Stimulated activated CD4-positive, alpha-beta T cell treated with anti-CD3 and anti-CD28 coated beads, Interleukin-2, amount 100 ng/mL, for 48 hours (primary cell): Measurements from ENCODE around the gene FFAR2.
"Not testable (repeated sequence)": the region's sequence is repeated elsewhere in the genome, so short reads cannot be mapped to it uniquely, and the experiment has no call there.

Source experiments
- DNase-seq, 2 donors: peaks; one replicate each; pipeline ENCODE4 v3.0.0-alpha.2; 2020

The FFAR2 gene

GRCh38 chr19:35458192-35458591 is 10.1 kb downstream of the FFAR2 start:
- DNase-seq: no peak

GRCh38 chr19:35458731-35459391 is 10.8 kb downstream of the FFAR2 start:
- DNase-seq: no peak

DNA sequence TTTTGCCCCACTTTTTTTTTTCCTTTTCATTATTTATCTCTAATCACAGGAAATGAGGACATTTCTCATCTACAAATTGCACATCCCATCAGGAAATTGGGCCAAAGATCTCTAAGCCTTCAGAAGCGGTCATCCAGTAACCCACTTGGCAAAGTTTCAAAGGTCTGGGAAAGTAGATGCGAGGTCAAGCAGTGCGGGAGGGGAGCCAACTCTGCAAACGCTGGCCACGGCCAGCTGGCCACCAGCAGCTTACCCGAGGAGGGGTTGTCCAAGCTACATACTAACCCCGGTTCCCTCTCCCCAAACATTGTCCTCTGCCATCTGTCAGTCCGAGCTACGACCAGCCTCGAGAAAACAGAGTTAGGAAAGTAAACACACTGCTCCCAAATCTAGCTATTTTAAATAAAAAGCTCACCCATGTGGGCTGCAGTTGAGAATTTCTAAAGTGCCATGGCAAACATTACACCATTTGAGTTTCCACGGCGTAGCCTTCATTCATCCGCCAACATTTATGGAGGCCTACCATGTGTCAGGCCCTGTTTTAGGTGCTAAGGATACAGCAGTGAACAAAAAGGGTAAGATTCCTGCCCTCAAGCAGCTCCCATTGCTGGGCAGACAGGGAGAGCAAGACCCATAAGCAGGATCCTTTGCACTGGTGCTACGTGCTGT is 11.5 kb downstream of the FFAR2 start:
- no peak for DNase-seq

DNA sequence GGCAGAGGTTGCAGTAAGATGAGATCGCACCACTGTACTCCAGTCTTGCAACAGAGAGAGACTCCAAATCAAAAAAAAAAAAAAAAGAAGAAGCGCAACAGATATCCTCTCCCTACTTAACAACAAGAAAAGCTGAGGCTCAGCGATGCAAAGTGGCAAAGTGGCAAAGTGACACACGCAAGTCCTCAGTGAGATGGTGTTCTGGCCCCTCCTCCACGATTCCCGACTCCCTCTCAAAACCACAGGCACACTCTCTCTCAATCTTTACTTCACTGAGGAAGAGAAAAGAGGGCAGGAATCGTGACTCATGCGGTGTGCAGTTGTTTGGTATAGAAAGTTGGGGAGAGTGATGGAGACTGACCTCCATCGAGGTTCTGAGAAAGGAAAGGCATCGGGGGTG is 12.6 kb downstream of the FFAR2 start:
- no peak for DNase-seq

DNA sequence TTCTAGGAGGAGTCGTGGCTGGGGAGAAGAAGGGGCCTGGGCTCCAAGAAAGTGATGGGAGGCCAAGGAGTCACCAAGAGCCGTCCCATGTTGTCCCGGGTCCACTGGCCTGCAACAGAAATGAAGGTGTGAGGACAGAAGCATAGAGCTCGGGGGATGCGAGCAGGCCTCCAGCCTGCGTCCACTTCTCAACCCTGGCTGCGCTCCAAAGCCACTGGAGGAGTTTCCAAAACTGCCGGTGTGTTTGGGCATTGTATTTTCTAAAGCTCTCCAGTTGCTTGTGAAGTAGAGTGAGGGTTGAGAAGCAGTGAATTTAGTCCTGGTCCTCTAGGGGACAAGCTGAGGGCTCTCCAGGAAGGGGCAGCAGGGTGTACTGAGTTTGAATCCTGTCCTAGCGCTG is 13.0 kb downstream of the FFAR2 start:
- no peak for DNase-seq

- DNase-seq: not testable (repeated sequence)
These were observed 13.7 kb downstream of the FFAR2 start for GRCh38 chr19:35461788-35462187.

DNA sequence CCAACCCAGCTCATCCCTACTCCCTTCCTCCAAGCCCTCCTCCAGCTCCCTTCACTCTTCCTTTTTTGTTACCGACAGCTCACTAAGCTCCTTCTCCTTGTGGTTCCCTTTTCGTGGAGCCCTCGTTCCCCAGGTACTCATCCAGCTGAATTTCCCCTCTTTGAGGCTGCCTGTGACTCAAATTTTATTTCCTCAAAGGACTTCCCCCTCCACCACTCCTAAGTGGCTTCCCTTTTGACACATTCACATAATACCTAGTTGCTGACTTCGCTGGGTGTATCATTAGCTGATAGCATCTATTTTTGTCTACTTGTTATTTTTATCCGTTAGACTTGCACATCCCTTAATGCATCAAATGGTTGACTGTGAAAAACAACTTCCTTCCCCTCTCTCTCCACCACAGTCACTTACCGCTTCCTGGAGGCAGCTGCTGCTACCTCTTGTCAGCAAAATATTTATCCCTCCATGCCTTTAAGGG is 14.5 kb downstream of the FFAR2 start:
- DNase-seq: no peak

GRCh38 chr19:35462956-35463355 is 14.9 kb downstream of the FFAR2 start:
- not testable (repeated sequence) for DNase-seq

DNA sequence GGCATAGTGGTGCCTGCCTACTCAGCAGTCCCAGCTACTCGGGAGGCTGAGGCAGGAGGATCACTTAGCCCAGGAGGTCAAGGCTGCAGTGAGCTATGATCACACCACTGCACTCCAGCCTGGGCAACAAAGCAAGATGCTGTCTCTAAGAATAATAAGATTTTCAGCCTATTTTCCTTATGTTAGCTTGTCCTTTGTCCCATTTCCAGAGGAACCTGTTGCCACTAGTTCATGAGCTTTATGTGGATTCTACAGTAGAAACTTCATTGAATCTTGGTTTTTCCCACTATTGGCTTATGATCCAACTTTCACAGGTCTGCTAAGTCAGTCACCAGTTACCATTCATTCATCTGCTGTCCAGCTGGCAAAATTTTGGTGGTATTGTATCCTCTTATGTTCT is 18.2 kb downstream of the FFAR2 start:
- no peak for DNase-seq

- DNase-seq: peak; percentile 37 to 54
These were observed 20.6 kb downstream of the FFAR2 start for GRCh38 chr19:35468637-35469036.

DNA sequence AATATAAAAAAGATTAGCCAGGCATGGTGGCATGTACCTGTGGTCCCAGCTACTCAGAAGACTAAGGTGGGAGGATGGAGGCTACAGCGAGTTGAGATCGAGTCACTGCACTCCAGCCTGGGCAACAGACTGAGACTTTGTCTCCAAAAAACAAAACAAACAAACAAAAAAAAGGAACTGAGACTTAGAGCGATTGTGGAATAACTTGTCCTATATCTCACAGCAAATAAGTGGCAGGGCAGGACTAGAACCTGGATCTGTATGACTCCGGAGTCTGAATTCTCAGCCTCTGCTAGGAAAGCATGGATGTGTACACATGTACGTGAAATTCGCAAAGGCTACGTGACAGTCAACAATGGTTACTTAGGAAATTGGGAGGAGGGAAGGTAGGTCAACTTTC is 22.1 kb downstream of the FFAR2 start:
- no peak for DNase-seq

- not testable (repeated sequence) for DNase-seq
These were observed 23.0 kb downstream of the FFAR2 start for GRCh38 chr19:35471075-35471474.

DNA sequence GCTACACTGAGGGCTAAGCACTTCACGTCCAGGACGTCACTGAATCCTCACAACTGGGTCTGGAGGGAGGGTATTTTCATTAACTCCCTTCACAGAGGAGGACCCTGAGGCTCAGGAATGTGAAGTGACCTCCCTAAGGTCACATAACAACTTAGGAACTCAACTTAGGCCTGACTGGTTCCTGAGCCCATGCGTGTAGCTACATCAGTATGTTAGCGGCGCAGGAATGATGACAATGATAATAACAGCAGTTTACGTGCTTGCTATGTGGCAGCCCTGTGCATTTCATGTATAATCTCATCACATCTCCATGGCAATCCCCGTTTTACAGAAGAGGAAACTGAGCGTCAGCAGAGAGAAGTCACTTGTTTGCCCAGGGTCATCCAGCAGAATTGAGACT is 23.9 kb downstream of the FFAR2 start:
- no peak for DNase-seq

DNA sequence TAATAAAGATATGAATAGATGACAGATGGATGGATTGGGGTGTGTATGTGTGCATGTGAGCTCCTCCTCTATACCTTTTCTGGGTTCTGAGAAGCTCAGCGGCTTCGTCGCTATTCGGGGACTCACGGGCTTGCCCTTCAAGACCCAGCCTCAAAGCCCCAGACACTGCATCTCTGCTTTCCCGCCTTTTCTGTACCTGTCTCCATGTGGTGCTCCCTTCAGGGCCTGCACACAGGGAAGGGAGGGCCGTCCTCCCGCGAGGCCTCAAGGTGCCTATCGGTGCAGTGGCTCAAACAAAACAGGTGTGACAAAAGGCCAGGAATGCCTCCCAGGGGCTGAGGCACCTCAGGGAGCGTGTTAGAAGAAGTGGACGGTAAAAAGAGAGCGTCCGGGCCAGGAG is 26.0 kb downstream of the FFAR2 start:
- no peak for DNase-seq

DNA sequence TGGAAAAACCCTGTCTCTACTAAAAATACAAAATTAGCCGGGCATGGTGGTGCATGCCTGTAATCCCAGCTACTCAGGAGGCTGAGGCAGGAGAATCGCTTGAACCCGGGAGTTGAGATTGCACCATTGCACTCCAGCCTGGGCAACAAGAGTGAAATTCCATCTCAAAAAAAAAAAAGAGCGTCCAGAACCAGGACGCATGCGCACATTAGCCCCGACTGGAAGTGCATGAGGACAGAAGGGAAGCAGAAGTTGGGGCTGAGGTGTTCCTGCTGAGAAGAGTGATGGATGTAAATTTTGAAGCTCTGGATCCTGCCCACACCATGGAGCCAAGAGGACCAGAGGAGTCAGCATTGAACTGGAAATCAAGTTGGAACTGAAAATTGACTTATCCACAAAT is 26.5 kb downstream of the FFAR2 start:
- DNase-seq: not testable (repeated sequence)

GRCh38 chr19:35476149-35476548 is 28.1 kb downstream of the FFAR2 start:
- no peak for DNase-seq

DNA sequence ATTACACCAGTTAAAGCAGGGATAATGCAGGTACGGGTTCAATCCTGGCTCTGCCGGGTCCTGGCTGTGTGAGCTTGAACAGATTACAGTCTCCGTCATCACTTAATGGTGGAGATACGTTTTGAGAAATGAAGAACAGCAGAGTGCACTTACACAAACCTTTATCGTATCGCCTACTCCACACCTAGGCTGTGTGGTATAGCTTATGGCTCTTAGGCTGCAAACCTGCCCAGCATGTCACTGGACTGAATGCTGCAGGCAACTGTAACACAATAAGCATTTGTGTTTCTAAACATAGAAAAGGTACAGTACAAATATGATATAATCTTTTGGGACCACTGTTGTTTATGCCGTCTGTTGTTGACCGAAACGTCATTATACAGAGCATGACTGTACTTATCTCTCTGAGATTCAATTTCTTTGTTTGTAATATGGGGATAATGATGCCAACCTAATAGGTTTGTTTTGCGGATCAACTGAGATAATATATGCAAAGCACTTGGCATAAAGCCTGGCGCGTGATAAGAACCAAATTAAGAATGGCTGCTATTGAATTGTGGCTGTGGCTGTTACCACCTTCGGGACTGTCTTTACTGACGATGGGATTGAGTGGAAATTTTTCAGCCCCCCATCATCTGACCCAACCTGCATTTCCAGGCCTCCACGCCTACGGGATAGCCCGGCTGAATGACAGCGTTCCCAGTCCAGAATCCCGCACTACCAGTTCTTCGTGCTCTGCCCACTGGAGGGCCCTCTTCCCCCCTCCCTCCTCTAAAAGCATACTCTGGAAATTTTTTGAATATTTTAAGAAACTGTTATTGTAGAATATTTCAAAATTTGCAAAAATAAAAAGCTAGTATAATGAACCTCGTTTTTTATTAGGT is 31.0 kb downstream of the FFAR2 start:
- DNase-seq: no peak

DNA sequence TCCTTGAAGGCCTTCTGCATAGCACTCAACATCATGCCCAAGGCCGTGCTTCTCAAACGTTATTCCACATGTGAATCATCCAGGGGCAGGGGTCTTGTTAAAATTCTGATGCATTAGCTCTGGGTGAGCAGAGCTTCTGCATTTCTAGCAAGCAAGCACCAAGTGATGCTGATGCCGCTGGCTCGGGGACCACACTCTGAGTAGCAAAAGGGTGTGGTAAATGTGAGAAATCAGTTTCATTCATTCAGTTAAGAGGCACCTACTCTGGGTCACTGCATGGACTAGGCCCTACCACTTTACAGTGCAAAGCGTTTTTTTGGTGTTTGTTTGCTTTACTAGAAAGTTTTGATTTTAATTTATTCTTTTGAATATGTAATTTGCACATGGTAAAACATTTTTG is 35.0 kb downstream of the FFAR2 start:
- DNase-seq: no peak

DNA sequence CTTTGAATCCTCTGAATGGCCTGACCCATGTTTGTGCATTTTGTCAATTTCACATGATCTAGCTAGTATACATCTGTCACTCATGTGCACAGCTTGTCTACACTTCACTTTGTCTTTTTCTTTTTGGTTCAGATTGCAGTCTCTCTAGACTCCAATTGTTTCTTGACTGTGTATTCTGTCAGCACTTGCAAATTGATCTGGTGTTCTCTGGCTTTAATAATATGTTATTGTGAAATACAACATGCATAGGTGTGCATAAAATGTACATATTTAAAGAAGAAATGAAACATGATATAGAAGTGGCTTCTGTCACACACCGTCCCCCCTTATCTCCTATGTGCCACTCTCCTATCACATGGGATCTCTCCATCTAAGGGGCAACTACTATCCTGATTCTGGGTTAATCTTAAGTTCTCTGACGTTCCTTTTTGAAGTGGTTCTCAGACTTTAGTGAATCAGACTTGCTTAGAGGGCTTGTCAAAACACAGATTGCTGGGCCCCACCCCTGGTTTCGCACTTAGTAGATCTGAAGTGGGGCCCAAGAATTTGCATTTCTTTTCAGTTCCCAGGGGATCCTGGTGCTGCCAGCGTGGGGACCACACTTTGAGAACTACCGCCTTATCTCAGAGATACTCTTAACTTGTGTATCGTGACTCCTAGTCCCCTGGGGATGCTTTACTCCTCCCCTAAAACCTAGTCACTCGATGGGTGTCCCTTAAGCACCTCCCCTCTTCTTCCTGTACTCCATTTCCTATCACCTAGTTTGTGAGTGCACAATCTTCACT is 36.4 kb downstream of the FFAR2 start:
- DNase-seq: no peak

DNA sequence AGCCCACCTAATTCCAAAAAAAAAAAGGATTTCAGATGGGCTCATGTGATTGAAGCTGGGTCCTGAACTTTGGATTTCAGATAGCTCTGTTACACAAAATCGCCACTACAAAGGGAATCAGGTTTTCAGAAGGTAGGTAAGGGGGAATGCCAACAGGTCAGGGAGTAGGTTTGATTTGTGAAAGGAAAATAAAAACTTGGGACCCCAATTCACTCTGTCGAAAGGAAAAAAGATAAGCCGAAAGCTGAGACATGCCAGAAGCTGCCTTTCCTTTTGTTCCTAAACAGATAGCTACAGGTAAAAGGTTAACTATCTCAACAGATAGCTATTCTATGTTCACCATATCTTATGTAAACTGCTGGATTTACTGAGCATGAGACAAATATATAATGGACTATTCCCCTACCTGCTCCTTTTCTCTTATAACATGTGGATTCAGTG is 38.2 kb downstream of the FFAR2 start:
- DNase-seq: no peak

GRCh38 chr19:35487656-35488182 is 39.7 kb downstream of the FFAR2 start:
- DNase-seq: no peak

DNA sequence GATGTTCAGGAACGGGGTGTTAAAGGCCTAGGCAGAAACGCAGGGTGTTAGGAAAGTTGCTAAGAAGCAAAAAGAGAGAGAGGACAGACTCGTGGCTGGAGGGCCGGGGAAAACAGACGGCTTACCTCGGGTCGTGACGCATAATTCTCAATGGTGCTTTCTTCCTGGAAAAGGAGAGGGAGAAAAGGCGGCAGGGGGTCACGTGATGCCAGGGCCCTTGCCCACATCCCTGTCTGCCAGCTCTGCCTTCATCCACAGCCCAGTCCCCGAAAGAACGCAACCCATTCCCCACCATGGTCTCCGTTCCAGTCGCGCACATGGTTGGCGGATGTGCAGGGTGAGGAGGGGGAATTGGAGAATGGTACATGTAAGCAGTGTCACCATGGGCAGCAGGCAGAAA is 40.6 kb downstream of the FFAR2 start:
- DNase-seq: no peak

GRCh38 chr19:35490364-35490763 is 42.3 kb downstream of the FFAR2 start, which contains the start of gene KRTDAP:
Gene KRTDAP, minus strand, starts transcription at chr19:35490464. Its CDS starts 22 bp downstream, at chr19:35490442.
- no peak for DNase-seq
